ENCODE data around the gene DMD.

DMD gene

DNA sequence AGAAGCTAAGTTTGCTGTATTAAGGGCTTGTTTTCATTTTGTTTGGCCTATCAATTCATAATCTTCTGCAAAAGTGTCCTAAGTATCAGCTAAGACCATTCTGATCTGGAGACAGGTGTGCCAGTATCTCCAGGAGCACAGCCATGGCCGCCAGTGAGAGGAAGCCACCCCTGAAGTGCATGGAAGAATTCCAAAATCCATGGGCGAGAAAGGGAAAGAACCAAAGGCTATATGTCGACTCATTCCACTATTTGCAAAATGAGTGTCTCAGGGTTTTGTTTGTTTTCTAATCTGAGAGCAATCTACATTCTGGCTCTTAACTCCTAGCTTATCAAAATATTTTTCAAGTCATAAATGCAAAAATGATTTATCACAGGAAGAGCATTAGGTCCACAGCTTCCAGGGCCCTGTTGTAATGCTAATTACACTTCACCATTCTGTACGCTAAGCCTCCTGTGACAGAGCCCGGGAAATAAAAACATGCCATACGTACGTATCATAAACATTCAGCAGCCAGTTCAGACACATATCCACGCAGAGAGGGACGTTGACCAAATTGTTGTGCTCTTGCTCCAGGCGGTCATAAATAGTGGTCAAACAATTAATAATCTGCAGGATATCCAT, 2002.2 kb downstream of the DMD start:
- H3K27ac ChIP-seq: no peak overlapping the region

DNA sequence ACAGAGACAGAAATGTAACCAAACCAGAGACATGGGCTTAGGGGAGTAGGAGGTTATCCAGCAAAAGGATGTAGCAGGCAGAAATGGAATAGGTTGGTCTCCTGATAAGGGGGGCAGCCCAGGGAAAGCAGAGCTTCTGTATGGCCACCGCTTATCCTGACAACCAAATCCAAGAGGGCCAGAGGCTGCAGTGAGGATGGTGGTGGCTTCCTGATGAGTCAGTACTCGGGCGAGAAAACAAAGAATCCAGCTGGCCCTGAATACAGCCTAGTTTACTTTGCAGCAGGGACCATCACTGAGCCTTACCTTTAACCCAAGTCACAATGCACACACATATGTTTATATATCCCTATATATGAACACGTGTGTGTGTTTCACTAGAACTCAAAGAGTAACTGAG, 2009.8 kb downstream of the DMD start:
- TF ChIP-seq, protein P1, sequence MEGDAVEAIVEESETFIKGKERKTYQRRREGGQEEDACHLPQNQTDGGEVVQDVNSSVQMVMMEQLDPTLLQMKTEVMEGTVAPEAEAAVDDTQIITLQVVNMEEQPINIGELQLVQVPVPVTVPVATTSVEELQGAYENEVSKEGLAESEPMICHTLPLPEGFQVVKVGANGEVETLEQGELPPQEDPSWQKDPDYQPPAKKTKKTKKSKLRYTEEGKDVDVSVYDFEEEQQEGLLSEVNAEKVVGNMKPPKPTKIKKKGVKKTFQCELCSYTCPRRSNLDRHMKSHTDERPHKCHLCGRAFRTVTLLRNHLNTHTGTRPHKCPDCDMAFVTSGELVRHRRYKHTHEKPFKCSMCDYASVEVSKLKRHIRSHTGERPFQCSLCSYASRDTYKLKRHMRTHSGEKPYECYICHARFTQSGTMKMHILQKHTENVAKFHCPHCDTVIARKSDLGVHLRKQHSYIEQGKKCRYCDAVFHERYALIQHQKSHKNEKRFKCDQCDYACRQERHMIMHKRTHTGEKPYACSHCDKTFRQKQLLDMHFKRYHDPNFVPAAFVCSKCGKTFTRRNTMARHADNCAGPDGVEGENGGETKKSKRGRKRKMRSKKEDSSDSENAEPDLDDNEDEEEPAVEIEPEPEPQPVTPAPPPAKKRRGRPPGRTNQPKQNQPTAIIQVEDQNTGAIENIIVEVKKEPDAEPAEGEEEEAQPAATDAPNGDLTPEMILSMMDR (conservative IDR thresholded peaks at IDR 0.05): no peak
- TF ChIP-seq ZFX (IDR thresholded peaks at IDR 0.05): no peak
- no peak overlapping the region for H3K27ac ChIP-seq

More for the DNA sequence above, 2002.2 kb downstream of the DMD start:
- TF ChIP-seq, protein P1 (conservative IDR thresholded peaks at IDR 0.05): no peak
- no peak for TF ChIP-seq ZFX (IDR thresholded peaks at IDR 0.05)

DNA sequence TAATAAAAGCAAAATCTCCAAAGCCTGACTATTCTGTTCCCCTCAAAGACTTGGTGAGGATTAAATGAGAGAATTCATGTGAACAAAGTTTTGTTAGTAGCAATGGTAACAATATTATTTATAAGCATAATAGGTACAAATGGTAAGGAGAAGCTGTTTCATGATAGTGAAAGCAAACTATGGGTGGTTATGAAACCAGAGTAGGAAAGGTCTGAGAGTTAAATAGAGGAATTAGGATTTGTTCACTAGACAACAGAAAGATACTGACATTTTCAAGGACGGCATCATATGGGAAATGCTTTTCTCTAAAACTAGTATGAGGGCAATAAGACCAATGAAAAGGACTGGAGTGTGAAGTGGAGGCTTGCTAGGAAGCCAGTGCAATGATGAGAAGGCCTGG, 2010.9 kb downstream of the DMD start:
- TF ChIP-seq, protein P1 (conservative IDR thresholded peaks at IDR 0.05): no peak
- TF ChIP-seq ZFX (IDR thresholded peaks at IDR 0.05): no peak
- no peak overlapping the region for H3K27ac ChIP-seq

DNA sequence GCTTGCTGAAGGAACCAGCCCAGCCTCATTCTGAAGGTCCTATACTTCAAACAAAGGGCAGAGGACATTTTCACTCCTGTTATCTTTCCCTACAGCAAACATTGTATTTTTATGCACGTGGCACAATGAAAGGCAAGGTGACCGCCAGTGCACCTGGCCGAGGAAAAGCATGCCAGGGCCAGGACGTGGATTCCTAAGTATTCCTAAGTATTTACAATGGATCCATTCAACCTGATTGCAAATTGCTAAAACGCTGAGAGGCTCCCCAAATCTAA, 2011.6 kb downstream of the DMD start:
- TF ChIP-seq ZFX (IDR thresholded peaks at IDR 0.05): no peak
- TF ChIP-seq, protein P1 (conservative IDR thresholded peaks at IDR 0.05): no peak
- H3K27ac ChIP-seq: no peak overlapping the region

DNA sequence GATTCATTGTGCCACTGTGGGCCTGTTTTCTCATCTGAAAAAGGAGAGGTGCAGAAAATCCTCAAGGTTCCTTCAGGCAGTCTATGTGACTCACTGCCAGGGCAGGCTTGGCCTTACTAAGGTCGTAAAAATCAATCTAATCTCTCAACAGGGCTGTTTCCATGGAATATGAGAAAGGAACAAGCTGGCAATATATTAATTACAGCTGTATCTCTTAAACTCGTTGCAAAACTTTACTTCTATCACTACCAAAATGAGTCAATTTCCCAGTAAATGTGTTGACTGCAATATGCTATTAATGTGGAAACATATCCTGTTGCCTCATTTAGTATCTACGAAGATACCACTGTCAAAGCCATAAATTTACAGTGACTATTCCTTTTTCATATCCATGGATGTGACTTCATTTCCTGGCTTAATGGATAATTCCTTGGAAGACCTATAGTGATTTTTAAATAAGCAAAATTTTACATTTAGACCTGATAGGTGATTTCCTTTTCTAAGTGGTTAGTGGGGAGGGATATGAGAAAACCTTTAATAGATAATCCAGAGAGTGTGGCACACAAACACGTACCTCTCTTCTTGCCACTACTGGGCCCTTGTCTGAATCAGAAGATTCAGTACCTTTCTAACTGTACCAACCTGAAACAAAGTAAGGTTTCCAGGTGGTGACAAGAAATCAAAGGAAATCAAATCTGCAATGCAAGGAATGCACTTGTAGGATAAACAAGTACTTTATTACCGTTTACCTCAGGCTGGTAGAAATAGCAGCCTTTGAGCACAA, 2012.1 kb downstream of the DMD start:
- no peak for TF ChIP-seq ZFX (IDR thresholded peaks at IDR 0.05)
- TF ChIP-seq, protein P1 (conservative IDR thresholded peaks at IDR 0.05): no peak
- no peak overlapping the region for H3K27ac ChIP-seq

DNA sequence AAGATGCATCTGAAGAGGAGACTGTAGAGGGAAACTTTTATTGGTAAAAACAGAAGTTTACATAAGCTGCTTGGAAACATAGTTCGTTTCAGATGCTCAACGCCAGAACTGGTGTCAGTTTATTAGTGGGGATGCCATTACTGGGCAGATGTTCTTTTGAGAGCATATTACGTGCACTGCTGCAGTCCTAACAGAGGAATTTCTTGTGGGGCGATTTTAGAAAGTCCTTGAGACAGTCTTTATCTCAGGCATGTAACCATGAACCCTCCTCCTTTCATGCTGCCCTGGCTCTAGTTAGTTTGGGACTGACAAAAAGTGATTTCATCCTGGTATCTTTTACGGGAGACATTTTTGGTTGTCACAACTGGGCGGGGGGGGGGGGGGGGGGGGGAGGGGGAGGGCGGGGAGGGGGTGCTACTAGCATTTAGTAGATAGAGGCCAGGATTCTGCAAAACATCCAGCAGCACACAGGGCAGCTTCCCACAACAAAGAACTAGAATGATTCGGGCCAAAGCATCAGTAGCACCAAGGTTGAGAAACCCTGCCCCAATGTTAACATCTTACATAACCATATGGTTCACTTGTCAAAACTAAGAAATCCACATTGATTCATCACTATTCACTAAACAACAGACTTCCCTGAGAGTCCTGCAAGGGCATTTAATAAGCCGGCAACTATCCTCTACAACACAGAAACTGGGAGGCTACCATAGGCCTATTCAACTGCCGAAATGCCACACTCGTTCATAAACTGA, 2021.0 kb downstream of the DMD start:
- TF ChIP-seq ZFX (IDR thresholded peaks at IDR 0.05): no peak

DNA sequence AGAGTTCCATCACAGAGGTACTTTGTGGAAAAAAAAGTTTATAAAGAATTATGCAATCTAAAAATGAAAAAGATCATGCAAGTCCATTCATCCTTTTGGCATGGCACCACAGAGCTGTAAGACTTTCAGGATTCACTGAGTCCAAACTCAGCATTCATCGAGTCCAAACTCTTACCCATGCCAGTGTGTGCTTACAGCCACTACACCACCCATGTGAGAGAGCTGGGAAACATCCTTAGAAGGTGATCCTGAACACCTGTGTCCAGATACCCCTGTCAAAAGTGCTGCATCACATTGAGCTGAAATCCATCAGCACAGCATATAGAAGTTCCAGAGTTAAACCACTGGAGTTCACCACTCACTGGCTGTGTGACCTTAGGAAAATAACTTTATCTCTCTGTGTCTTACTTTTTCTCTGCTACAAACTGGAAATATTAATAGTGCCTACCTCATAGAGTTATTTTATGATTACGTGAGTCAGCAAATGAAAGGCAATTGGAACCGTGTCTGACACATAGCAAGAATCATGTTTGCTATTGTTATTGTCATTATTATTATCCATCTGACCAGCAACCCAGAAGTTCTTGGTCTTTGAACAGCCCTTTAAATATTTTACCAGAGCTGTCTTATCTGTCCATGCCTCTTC, 2024.5 kb downstream of the DMD start:
- TF ChIP-seq, protein P1 (conservative IDR thresholded peaks at IDR 0.05): no peak
- no peak for TF ChIP-seq ZFX (IDR thresholded peaks at IDR 0.05)

More for the DNA sequence above, 2021.0 kb downstream of the DMD start:
- H3K27ac ChIP-seq: no peak overlapping the region

More for the DNA sequence above, 2024.5 kb downstream of the DMD start:
- no peak overlapping the region for H3K27ac ChIP-seq

All from C4-2B (cell line).